NCI-H748 (cell line): Measurements from ENCODE around the gene SLC51B.
"Not testable (repeated sequence)": the region's sequence is repeated elsewhere in the genome, so short reads cannot be mapped to it uniquely, and the experiment has no call there.

Experiments used
- DNase-seq: peaks from one replicate; lab custom pipeline; 2025; ENCODE audit not compliant: unreplicated experiment; lab: John Stamatoyannopoulos, UW

The SLC51B gene

GRCh38 chr15:65044724-65045481, at the start of gene SLC51B:
Gene SLC51B, plus strand, starts transcription at chr15:65045387. Its CDS starts 4,618 bp downstream, at chr15:65050005.
- peak; percentile 62 for DNase-seq

- DNase-seq: no peak
These were observed 48.1 kb upstream of the SLC51B start for GRCh38 chr15:64997066-64997465.

- DNase-seq: no peak
These were observed 47.3 kb upstream of the SLC51B start for GRCh38 chr15:64997745-64998375.

- DNase-seq: no peak
These were observed 40.2 kb upstream of the SLC51B start for GRCh38 chr15:65004993-65005392.

GRCh38 chr15:65006876-65007275, 38.3 kb upstream of the SLC51B start:
- DNase-seq: no peak

GRCh38 chr15:65008983-65009382, 36.2 kb upstream of the SLC51B start:
- DNase-seq: no peak

- DNase-seq: not testable (repeated sequence)
These were observed 34.0 kb upstream of the SLC51B start for GRCh38 chr15:65011198-65011597.

- no peak for DNase-seq
These were observed 24.8 kb upstream of the SLC51B start for GRCh38 chr15:65020419-65020818.

GRCh38 chr15:65021488-65021887, 23.7 kb upstream of the SLC51B start:
- no peak for DNase-seq

- no peak for DNase-seq
These were observed 18.4 kb upstream of the SLC51B start for GRCh38 chr15:65026756-65027155.

- DNase-seq: no peak
These were observed 17.6 kb upstream of the SLC51B start for GRCh38 chr15:65027593-65027992.

GRCh38 chr15:65028338-65028737, 16.8 kb upstream of the SLC51B start:
- no peak for DNase-seq

GRCh38 chr15:65028921-65029735, 16.1 kb upstream of the SLC51B start, which contains the start of gene MTFMT:
Gene MTFMT, minus strand, starts transcription at chr15:65029639. Its CDS starts 26 bp downstream, at chr15:65029613.
- peak; percentile 84 for DNase-seq

GRCh38 chr15:65029736-65030208, 15.4 kb upstream of the SLC51B start:
- no peak for DNase-seq

GRCh38 chr15:65032801-65033537, 12.2 kb upstream of the SLC51B start:
- peak; percentile 80 for DNase-seq

- peak; percentile 42 for DNase-seq
These were observed 11.4 kb upstream of the SLC51B start for GRCh38 chr15:65033659-65034269.

GRCh38 chr15:65034719-65035118, 10.5 kb upstream of the SLC51B start:
- no peak for DNase-seq

- DNase-seq: no peak
These were observed 7.9 kb upstream of the SLC51B start for GRCh38 chr15:65037309-65037708.

- no peak for DNase-seq
These were observed 6.8 kb upstream of the SLC51B start for GRCh38 chr15:65038428-65038827.

GRCh38 chr15:65038836-65039235, 6.4 kb upstream of the SLC51B start:
- DNase-seq: no peak
